H1 (cell line): Measurements from ENCODE around the gene DDC. TPM values are rescaled to one million over a fixed set of nuclear protein-coding genes. Genes with fewer than 3 reads are reported as not detected.

ENCODE experiments used
- CTCF ChIA-PET: fragments of 300-600 bp; sonication (Branson Sonifier 250); formaldehyde crosslinking; loops from one replicate; lab custom pipeline; 2021; ENCODE audit not compliant: partially characterized antibody; lab: Charles Lee
- POLR2A ChIA-PET: fragments of 300-600 bp; sonication (Branson Sonifier 250); formaldehyde crosslinking; loops from one replicate; lab custom pipeline; 2021; ENCODE audit warnings: inconsistent platforms; ENCODE audit not compliant: partially characterized antibody; lab: Charles Lee
- DNase-seq, 2 experiments: peaks; one replicate each; pipeline versions ENCODE4 v3.0.0 to v3.0.0-alpha.2; 2010 to 2022; ENCODE audit warnings: low spot score in 2 of 2, low read depth in 1 of 2, mixed read lengths in 1 of 2
- FAIRE-seq: peaks from 2 replicates; lab custom pipeline; 2011; peaks lifted over from hg19 to GRCh38; lab: Jason Lieb, UNC
- H2AFZ ChIP-seq: 2 replicates; pipeline ENCODE4 v1.8.1; 2012; ENCODE audit warnings: low read length, inconsistent platforms
- H2AK5ac ChIP-seq: 2 replicates; pipeline ENCODE4 v1.6.1; 2013; ENCODE audit warnings: low read depth, low read length
- H2BK120ac ChIP-seq: replicated peaks from 2 replicates; pipeline ENCODE3; 2013; ENCODE audit warnings: low read depth, low read length, inconsistent platforms
- H2BK12ac ChIP-seq: 2 replicates; pipeline ENCODE4 v1.6.1; 2013; ENCODE audit warnings: low read depth, low read length
- H2BK15ac ChIP-seq: 2 replicates; pipeline ENCODE4 v1.6.1; 2013; ENCODE audit warnings: low read length
- H2BK20ac ChIP-seq: 2 replicates; pipeline ENCODE4 v1.6.1; 2013; ENCODE audit warnings: low read length
- H2BK5ac ChIP-seq: 2 replicates; pipeline ENCODE4 v1.6.1; 2013; ENCODE audit warnings: low read depth, low read length
- H3K14ac ChIP-seq: 2 replicates; pipeline ENCODE4 v1.6.1; 2013; ENCODE audit warnings: inconsistent platforms; ENCODE audit not compliant: insufficient read length
- H3K18ac ChIP-seq: 2 replicates; pipeline ENCODE4 v1.6.1; 2013; ENCODE audit warnings: low read length; ENCODE audit errors: extremely low read depth
- H3K23ac ChIP-seq: 2 replicates; pipeline ENCODE4 v1.6.1; 2013; ENCODE audit warnings: inconsistent platforms; ENCODE audit not compliant: insufficient read length
- H3K23me2 ChIP-seq: 2 replicates; pipeline ENCODE4 v1.6.1; 2013; ENCODE audit warnings: low read depth, low read length
- H3K27ac ChIP-seq: 2 replicates; pipeline ENCODE4 v1.6.1; 2011; ENCODE audit warnings: low read depth, low read length, inconsistent platforms
- H3K27me3 ChIP-seq, 4 experiments: replicated peaks in 1 of 4; 1 replicate in 1 of 4; 2 replicates in 3 of 4; pipeline versions ENCODE4 v1.6.1 to v1.8.1; 2011 to 2013; ENCODE audit warnings: low read length in 3 of 4, mild to moderate bottlenecking in 3 of 4, inconsistent platforms in 2 of 4, mixed read lengths in 2 of 4, moderate library complexity in 1 of 4; ENCODE audit not compliant: control insufficient read depth in 3 of 4, insufficient read depth in 3 of 4; ENCODE audit errors: extremely low read depth in 1 of 4
- H3K36me3 ChIP-seq, 4 experiments: 2 replicates each; pipeline versions ENCODE4 v1.6.1 to v1.8.1; 2011 to 2013; ENCODE audit warnings: mild to moderate bottlenecking in 4 of 4, low read length in 3 of 4, moderate library complexity in 2 of 4, control low read depth in 1 of 4, inconsistent platforms in 1 of 4; ENCODE audit not compliant: insufficient read depth in 4 of 4, control insufficient read depth in 2 of 4
- H3K4ac ChIP-seq: replicated peaks from 2 replicates; pipeline ENCODE3; 2013; ENCODE audit warnings: low read length, low read depth, mixed read lengths, inconsistent platforms; ENCODE audit not compliant: insufficient read length
- H3K4me1 ChIP-seq, 4 experiments: replicated peaks in 1 of 4; 1 replicate in 1 of 4; 2 replicates in 3 of 4; pipeline versions ENCODE4 v1.6.1 to v1.8.1; 2011 to 2013; ENCODE audit warnings: low read length in 3 of 4, inconsistent platforms in 2 of 4, mixed read lengths in 1 of 4; ENCODE audit not compliant: insufficient read depth in 4 of 4, control insufficient read depth in 3 of 4
- H3K4me2 ChIP-seq, 2 experiments: 2 replicates each; pipeline versions ENCODE4 v1.6.1 to v1.8.1; 2011 to 2013; ENCODE audit warnings: low read depth in 2 of 2, low read length in 2 of 2, control low read depth in 1 of 2, inconsistent platforms in 1 of 2, mild to moderate bottlenecking in 1 of 2; ENCODE audit not compliant: insufficient read depth in 1 of 2
- H3K4me3 ChIP-seq, 4 experiments: fragments of 200-600, 300-600 bp in 1 of 4; sonication (generic), shearing (Covaris generic), sonication (Bioruptor Twin) in 1 of 4; 2 replicates each; pipeline versions ENCODE4 v1.5.1 to v1.8.1; 2011 to 2016; ENCODE audit warnings: low read length in 4 of 4, low read depth in 3 of 4, control low read depth in 2 of 4, inconsistent platforms in 2 of 4, mild to moderate bottlenecking in 2 of 4, mixed read lengths in 1 of 4, moderate library complexity in 1 of 4; ENCODE audit not compliant: insufficient read depth in 2 of 4; ENCODE audit errors: extremely low read depth in 1 of 4
- H3K56ac ChIP-seq: replicated peaks from 2 replicates; pipeline ENCODE3; 2013; ENCODE audit warnings: low read depth, mild to moderate bottlenecking, mixed read lengths, low read length, inconsistent platforms; ENCODE audit not compliant: insufficient read length
- H3K79me1 ChIP-seq: 2 replicates; pipeline ENCODE4 v1.6.1; 2013; ENCODE audit warnings: low read depth, low read length, control low read depth
- H3K79me2 ChIP-seq, 2 experiments: 2 replicates each; pipeline versions ENCODE4 v1.6.1 to v1.8.1; 2012 to 2013; ENCODE audit warnings: low read length in 2 of 2, mild to moderate bottlenecking in 2 of 2, inconsistent platforms in 1 of 2; ENCODE audit not compliant: insufficient read depth in 2 of 2, control insufficient read depth in 1 of 2
- H3K9ac ChIP-seq, 4 experiments: replicated peaks in 1 of 4; 1 replicate in 1 of 4; 2 replicates in 3 of 4; pipeline versions ENCODE4 v1.6.1 to v1.8.1; 2011 to 2013; ENCODE audit warnings: low read depth in 3 of 4, low read length in 3 of 4, control low read depth in 2 of 4, mild to moderate bottlenecking in 2 of 4, moderate library complexity in 2 of 4, inconsistent platforms in 1 of 4; ENCODE audit errors: extremely low read depth in 1 of 4
- H3K9me3 ChIP-seq, 2 experiments: 2 replicates each; pipeline versions ENCODE4 v1.6.1 to v1.8.1; 2012 to 2013; ENCODE audit warnings: mild to moderate bottlenecking in 2 of 2, moderate library complexity in 2 of 2, control low read depth in 1 of 2, inconsistent platforms in 1 of 2, low read depth in 1 of 2, low read length in 1 of 2, mixed read lengths in 1 of 2; ENCODE audit not compliant: insufficient read depth in 2 of 2
- H4K20me1 ChIP-seq, 2 experiments: replicated peaks in 1 of 2; 2 replicates each; pipeline versions ENCODE3 to v1.8.1; 2011 to 2013; ENCODE audit warnings: inconsistent platforms in 2 of 2, low read length in 2 of 2, mild to moderate bottlenecking in 1 of 2; ENCODE audit not compliant: insufficient read depth in 2 of 2, control insufficient read depth in 1 of 2
- H4K5ac ChIP-seq: 2 replicates; pipeline ENCODE4 v1.6.1; 2013; ENCODE audit warnings: low read length, low read depth, mixed read lengths, inconsistent platforms; ENCODE audit not compliant: insufficient read length
- H4K8ac ChIP-seq: 2 replicates; pipeline ENCODE4 v1.8.0; 2013; ENCODE audit warnings: mild to moderate bottlenecking, moderate library complexity, low read length, inconsistent platforms; ENCODE audit not compliant: insufficient read depth; ENCODE audit errors: extremely low read depth
- H4K91ac ChIP-seq: replicated peaks from 2 replicates; pipeline ENCODE3; 2013; ENCODE audit warnings: low read length, mixed read lengths, inconsistent platforms; ENCODE audit not compliant: insufficient read length
- KDM1A ChIP-seq: fragments of 200-600, 300-600 bp; sonication (generic); IDR thresholded peaks from 2 replicates; pipeline ENCODE4 v1.7.1; 2016; ENCODE audit warnings: mild to moderate bottlenecking, low read length, borderline replicate concordance
- MAFK ChIP-seq: IDR thresholded peaks from 2 replicates; pipeline ENCODE4 v1.6.1; 2012; ENCODE audit warnings: low read depth, mild to moderate bottlenecking, improper control_type of control experiment, low read length
- MAX ChIP-seq: IDR thresholded peaks from 2 replicates; pipeline ENCODE4 v1.6.1; 2012; ENCODE audit warnings: inconsistent platforms
- RAD21 ChIP-seq, 2 experiments: IDR thresholded peaks in 1 of 2; conservative IDR thresholded peaks in 1 of 2; 2 replicates each; pipeline ENCODE4 v1.6.1; 2011; ENCODE audit warnings: low read depth in 2 of 2, low read length in 2 of 2, improper control_type of control experiment in 1 of 2, inconsistent platforms in 1 of 2, mild to moderate bottlenecking in 1 of 2, moderate library complexity in 1 of 2
- SAP30 ChIP-seq: fragments of 300-600 bp; sonication (generic); IDR thresholded peaks from 2 replicates; pipeline ENCODE4 v1.7.1; 2012; ENCODE audit warnings: low read length, moderate library complexity, mild to moderate bottlenecking, inconsistent platforms; ENCODE audit not compliant: insufficient read depth, insufficient replicate concordance
- SIRT6 ChIP-seq: IDR thresholded peaks from one replicate; pipeline ENCODE4 v1.7.1; 2012; ENCODE audit warnings: low read length, inconsistent platforms
- TCF12 ChIP-seq: IDR thresholded peaks from 2 replicates; pipeline ENCODE4 v1.6.1; 2011; ENCODE audit warnings: low read depth, mild to moderate bottlenecking, low read length
- ZNF274 ChIP-seq: IDR thresholded peaks from 2 replicates; pipeline ENCODE4 v1.7.0; 2012; ENCODE audit warnings: low read length, borderline replicate concordance; ENCODE audit errors: extremely low read depth
- WGBS, 2 experiments: shearing (Covaris generic) in 1 of 2; methylation state at CpG; one replicate each; pipeline versions ENCODE4 v1.1.6 to v1.1.7; 2013 to 2015; ENCODE audit warnings: low lambda C conversion rate in 2 of 2, mixed read lengths in 2 of 2, inconsistent platforms in 1 of 2, low coverage in 1 of 2, missing lambda C conversion rate in 1 of 2; ENCODE audit not compliant: insufficient replicate concordance in 2 of 2, insufficient coverage in 1 of 2, insufficient read length in 1 of 2; ENCODE audit errors: extremely low coverage in 1 of 2, missing lambda C conversion rate in 1 of 2; 5-methylcytosine and 5-hydroxymethylcytosine counted together
- polyA plus RNA-seq, 7 experiments: library from polyadenylated mRNA; depleted of rRNA in 3 of 7; stranded (reverse) in 5 of 7; unstranded in 2 of 7; fragments of >200 nt in 5 of 7; fragments of 200-250 nt in 2 of 7; gene quantifications; 1 replicate in 5 of 7; 2 replicates in 1 of 7; 4 replicates in 1 of 7; pipeline versions ENCODE4 v1.2.1 to v1.2.3, GENCODE V29; 2011 to 2013; ENCODE audit warnings: missing spikeins in 2 of 7, mixed read lengths in 2 of 7
- total RNA-seq: library from RNA; stranded (reverse); fragmentation: NEBNext Ultra II Directional; extraction: Animal tissue kit (Norgen Biotek cat#: 25700); gene quantifications from 2 replicates; pipeline ENCODE4 v1.2.1, GENCODE V29; 2021

Gene DDC
- total and polyA plus RNA-seq, 2 of the 8 experiments (the other 6 are each of a cell fraction or from before 2014, with no cell fraction given), result 0.05 TPM; not detected in 1

- H2BK20ac ChIP-seq, result no peak overlapping the region
- no peak overlapping the region for H4K5ac ChIP-seq
- H2BK12ac ChIP-seq, result no peak overlapping the region
- H4K91ac ChIP-seq, result no peak overlapping the region
- no peaks in the 10 kb centered on the region for H3K23me2 ChIP-seq
- H3K4me1 ChIP-seq, result no peaks in the 10 kb centered on the region
- no peak overlapping the region for H3K4ac ChIP-seq
- H4K8ac ChIP-seq, result no peak overlapping the region
- no peak for FAIRE-seq
- H4K20me1 ChIP-seq, result no peaks in the 10 kb centered on the region
- H2AFZ ChIP-seq, result no peak overlapping the region
- H3K4me2 ChIP-seq, result no peak overlapping the region
- no peak for TF ChIP-seq KDM1A
- TF ChIP-seq SIRT6, result no peak
- no peak for TF ChIP-seq MAFK
- no peak for TF ChIP-seq MAX
- no peak for TF ChIP-seq ZNF274
- no peak for TF ChIP-seq TCF12
- no peak for TF ChIP-seq RAD21 (IDR thresholded peaks at IDR 0.05 in 1 of 2, conservative IDR thresholded peaks at IDR 0.05 in 1 of 2; ENCODE audit: low read depth in 2 of 2, low read length in 2 of 2)
- no peak for TF ChIP-seq SAP30
- H2BK120ac ChIP-seq, result no peak overlapping the region
- no peak overlapping the region for H2BK5ac ChIP-seq
- no peaks in the 10 kb centered on the region for H3K9me3 ChIP-seq
- no peak overlapping the region for H3K14ac ChIP-seq
- no peak overlapping the region for H3K4me3 ChIP-seq
- H3K23ac ChIP-seq, result no peak overlapping the region
- H3K27ac ChIP-seq, result no peak overlapping the region
- H3K56ac ChIP-seq, result no peak overlapping the region
- H3K79me1 ChIP-seq, result no peaks in the 10 kb centered on the region
- H3K36me3 ChIP-seq, result no peaks in the 10 kb centered on the region
- DNase-seq, result no peak
- no peak overlapping the region for H2AK5ac ChIP-seq
- ChIA-PET POLR2A (no interaction called here), CTCF (interaction anchor here (0.5 to 1.5 kb wide), 3 partner anchors 8 to 31 kb away, joined by 3 read pairs; no protein-coding TSS in a partner anchor)
- H2BK15ac ChIP-seq, result no peak overlapping the region
- no peak overlapping the region for H3K9ac ChIP-seq
- no peaks in the 10 kb centered on the region for H3K79me2 ChIP-seq
- WGBS, 2 experiments, result 87% methylated on average over 6 of the region's 6 CpGs; no CpG with 5 or more reads in 1 of the 2 experiments
- no peaks in the 10 kb centered on the region; a peak in 1 of 7 replicates for H3K27me3 ChIP-seq
- H3K18ac ChIP-seq, result no peak overlapping the region
Observed at GRCh38 chr7:50499092-50499491, 66.1 kb downstream of the DDC start.
